Measurements from ENCODE around the gene SKA1. TPM values are rescaled to one million over a fixed set of nuclear protein-coding genes. Genes with fewer than 3 reads are reported as not detected.
"Not testable (repeated sequence)": the region's sequence is repeated elsewhere in the genome, so short reads cannot be mapped to it uniquely, and the experiment has no call there.

SKA1 gene
- total RNA-seq, 1 experiment from 2014 or later = 20.6 TPM

- H3K27me3 ChIP-seq (ENCODE audit: insufficient read depth, low read length); H3K9me3 ChIP-seq (ENCODE audit: control insufficient read depth, low read depth, low read length); DNase-seq; H2BK20ac ChIP-seq (ENCODE audit: low read depth, low read length, poor library complexity, severe bottlenecking); H2AK5ac ChIP-seq (ENCODE audit: insufficient read length, low read length); H3K18ac ChIP-seq (ENCODE audit: insufficient read length, low read depth, low read length); H3K4ac ChIP-seq (ENCODE audit: low read depth, low read length); H3K4me1 Mint-ChIP-seq; H3K27me3 Mint-ChIP-seq (ENCODE audit: low read depth); H3K4me3 Mint-ChIP-seq; H3T11ph ChIP-seq (ENCODE audit: low read length); H3K14ac ChIP-seq (ENCODE audit: insufficient read depth, low read length); H3K4me1 ChIP-seq (ENCODE audit: insufficient read depth, low read length); H3K27ac ChIP-seq (ENCODE audit: insufficient read length, low read depth, low read length); H2BK120ac ChIP-seq (ENCODE audit: low read depth, low read length, poor library complexity, severe bottlenecking); H2AFZ ChIP-seq (ENCODE audit: low read length); H3K4me2 ChIP-seq (ENCODE audit: insufficient read depth, insufficient read length, low read length); H4K8ac ChIP-seq (replicated peaks; ENCODE audit: insufficient read length, low read depth, low read length); H2BK5ac ChIP-seq (ENCODE audit: insufficient read length, low read length); H3K79me2 ChIP-seq (ENCODE audit: insufficient read depth, low read length); H3K56ac ChIP-seq (ENCODE audit: insufficient read length, low read depth, low read length); H3K79me1 ChIP-seq (ENCODE audit: insufficient read depth, low read depth, low read length, poor library complexity, severe bottlenecking); H2BK12ac ChIP-seq (ENCODE audit: insufficient read length, low read depth, low read length); H3K23me2 ChIP-seq (ENCODE audit: insufficient read length, low read depth, low read length, poor library complexity, severe bottlenecking); H3K27ac Mint-ChIP-seq; H3K9ac ChIP-seq (ENCODE audit: extremely low read depth, insufficient read length, low read length); H4K5ac ChIP-seq (ENCODE audit: insufficient read length, low read depth, low read length); H3K23ac ChIP-seq (ENCODE audit: insufficient read length, low read depth, low read length); H4K20me1 ChIP-seq (ENCODE audit: control insufficient read depth, insufficient read depth, insufficient read length); H4K91ac ChIP-seq (ENCODE audit: insufficient read length, low read depth, low read length); H2BK15ac ChIP-seq (ENCODE audit: low read depth, low read length): not testable (repeated sequence)
- Mint-ChIP-seq H3K9me3 (peaks cover 36% of the 10 kb centered on the region in 2 experiments), H3K36me3 (ENCODE audit: insufficient read depth in 1 of 3, low read depth in 3 of 3) (peaks cover 12 to 33% (median 19%) of the 10 kb centered on the region in 3 experiments)
- no CpG with 5 or more reads among the region's 21 CpGs for WGBS (ENCODE audit: extremely low coverage, insufficient read length, low lambda C conversion rate)
These were observed 42.9 kb downstream of the SKA1 start for GRCh38 chr18:50417705-50418104.
